CD4-positive, alpha-beta T cell treated with Interleukin-17A for 4 hours (primary cell): ENCODE measurements around the gene EPHA6.
"Not testable (repeated sequence)": the region's sequence is repeated elsewhere in the genome, so short reads cannot be mapped to it uniquely, and the experiment has no call there.

Experiments used
- DNase-seq: peaks from one replicate; pipeline ENCODE4 v3.0.0-alpha.2; 2020; ENCODE audit warnings: mixed read lengths

EPHA6 gene

GRCh38 chr3:96931119-96931862, 116.9 kb downstream of the EPHA6 start:
- DNase-seq, result no peak

- not testable (repeated sequence) for DNase-seq
These were observed 127.7 kb downstream of the EPHA6 start for GRCh38 chr3:96942131-96942530.

DNA sequence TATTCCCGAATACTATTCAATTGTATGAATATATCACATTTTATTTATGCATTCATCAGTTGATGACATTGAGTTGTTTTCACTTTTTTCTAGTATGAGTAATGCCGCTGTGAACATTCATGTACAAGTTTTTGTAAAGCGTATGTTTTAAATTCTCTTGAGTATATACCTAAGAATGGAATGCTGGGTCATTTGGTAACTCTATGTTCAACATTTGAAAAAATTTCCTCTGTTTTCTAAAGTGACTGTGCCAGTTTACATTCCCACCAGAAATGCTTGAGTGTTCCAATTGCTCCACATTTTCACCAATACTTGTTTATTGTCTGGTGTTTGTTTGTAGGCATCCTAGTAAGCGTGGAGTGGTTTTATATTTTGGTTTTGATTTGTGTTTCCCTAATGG, 144.5 kb downstream of the EPHA6 start:
- DNase-seq, result no peak

- no peak for DNase-seq
These were observed 145.1 kb downstream of the EPHA6 start for GRCh38 chr3:96959474-96959873.

DNA sequence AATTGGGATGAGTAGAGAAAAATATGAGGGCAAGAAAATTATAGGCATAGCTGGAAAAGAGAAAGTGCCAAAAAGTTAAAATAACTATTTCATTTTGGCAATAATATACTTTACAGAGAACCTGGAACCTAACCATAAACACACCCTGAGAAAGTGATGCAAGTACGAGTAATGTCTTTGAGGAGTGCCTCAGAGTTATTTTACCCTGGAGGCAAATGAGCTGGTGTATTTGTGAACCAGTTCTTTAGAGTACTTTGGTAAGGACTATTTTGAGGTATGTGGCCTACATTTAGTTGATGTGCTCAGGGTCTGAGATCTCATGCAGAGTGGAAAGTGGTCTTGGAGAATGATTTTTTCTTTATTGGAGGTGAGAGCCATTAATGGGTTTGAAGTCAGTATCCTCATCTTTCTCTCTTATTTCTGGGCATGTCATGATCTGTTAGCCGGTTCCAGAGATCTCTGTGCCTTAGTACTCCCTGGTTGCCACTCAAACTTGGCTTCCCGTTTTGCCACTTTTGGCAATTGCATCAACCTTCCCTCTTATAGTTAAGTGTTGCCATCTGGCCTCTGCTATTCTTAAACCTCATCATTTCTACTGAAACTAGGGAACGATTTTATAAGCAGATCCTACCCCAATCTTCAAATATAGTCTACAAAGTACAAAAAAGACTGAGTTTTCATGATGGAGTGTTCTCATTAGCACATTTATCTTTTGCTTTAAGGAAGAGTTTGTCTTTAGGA, 145.7 kb downstream of the EPHA6 start:
- no peak for DNase-seq

GRCh38 chr3:96960661-96961330, 146.4 kb downstream of the EPHA6 start:
- DNase-seq, result no peak

GRCh38 chr3:96961576-96961975, 147.2 kb downstream of the EPHA6 start:
- no peak for DNase-seq

DNA sequence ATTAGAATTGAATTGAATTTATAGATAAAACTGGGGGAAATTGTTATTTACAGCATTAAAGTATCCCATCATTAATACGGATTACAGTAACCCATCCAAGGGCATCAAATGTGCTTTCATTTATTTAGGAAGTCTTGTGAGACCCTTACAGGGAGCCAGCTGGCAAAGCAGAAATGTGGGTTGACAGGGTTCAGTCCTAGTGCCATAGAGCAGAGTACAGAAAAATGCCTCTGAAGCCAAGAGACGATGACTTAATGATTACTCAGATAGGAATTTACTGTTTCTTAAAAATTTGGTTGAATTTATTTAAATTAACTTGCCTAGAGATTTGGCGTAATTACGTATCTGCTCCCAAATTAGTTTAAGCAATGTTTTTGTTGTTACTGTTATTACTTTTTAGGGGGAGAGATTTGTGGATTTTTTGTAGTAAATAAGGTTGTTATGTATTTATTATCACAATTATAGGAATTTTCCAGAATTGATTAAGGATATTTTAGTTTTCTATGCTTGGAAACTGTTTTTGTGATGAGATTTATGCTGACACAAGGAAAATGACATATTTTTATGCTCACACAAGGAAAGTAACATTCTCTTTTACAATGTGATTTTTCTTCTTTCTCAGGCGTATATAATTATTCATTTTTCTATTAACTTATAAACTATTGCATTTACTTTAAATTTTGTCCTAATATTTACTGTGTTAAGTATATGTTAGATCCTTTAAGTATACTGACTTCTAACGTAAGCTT, 152.0 kb downstream of the EPHA6 start:
- DNase-seq, result no peak

- DNase-seq, result no peak
These were observed 155.8 kb downstream of the EPHA6 start for GRCh38 chr3:96970211-96970610.

GRCh38 chr3:96977671-96978070, 163.3 kb downstream of the EPHA6 start:
- no peak for DNase-seq

- DNase-seq, result not testable (repeated sequence)
These were observed 169.3 kb downstream of the EPHA6 start for GRCh38 chr3:96983716-96984115.

- DNase-seq, result no peak
These were observed 171.8 kb downstream of the EPHA6 start for GRCh38 chr3:96986241-96986640.

- no peak for DNase-seq
These were observed 176.8 kb downstream of the EPHA6 start for GRCh38 chr3:96991231-96991630.

DNA sequence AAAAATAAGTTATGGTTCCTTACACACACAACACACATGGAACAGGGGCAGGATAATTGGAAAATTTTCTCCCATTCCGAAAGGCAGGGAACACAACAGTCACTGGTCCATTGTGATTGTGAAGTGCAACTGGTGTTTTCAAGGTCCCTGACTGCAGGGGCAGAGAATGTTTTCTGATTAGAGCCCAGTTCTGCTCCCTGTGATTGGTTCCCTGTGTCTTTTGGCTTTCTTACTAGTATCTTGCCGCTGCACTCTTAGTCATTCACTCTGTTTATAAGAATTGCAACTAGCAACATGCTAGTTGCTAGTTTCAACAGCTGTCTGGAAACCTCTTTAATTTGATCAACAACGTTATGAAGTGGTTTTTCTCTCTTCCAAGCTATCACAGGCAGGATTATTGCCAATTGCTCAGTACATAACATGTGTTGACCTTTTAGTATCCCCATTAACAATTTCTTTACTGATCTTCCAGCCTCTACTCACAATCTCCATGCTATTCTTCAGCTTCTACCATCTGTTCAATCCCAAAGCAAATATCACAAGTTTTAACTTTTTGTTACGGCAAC, 177.5 kb downstream of the EPHA6 start:
- no peak for DNase-seq

DNA sequence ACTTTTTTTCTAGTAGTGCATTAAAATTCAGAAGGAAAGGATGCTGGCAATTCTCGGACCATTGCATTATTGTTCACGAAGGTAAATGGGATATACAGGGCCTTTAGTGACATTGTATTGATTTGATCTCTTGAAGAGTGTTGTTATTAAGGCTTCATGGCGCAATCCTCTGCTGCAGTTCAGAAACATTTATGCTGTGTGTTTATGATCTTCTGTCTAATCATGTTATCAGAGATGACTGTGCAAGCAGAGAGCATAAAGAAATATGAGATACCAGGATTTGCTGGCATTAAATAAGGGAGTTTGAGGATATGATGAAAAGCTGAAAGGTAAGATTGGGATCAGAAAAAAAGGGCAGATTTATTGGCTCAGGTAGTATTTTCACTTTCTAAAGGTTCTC, 180.6 kb downstream of the EPHA6 start:
- no peak for DNase-seq

DNA sequence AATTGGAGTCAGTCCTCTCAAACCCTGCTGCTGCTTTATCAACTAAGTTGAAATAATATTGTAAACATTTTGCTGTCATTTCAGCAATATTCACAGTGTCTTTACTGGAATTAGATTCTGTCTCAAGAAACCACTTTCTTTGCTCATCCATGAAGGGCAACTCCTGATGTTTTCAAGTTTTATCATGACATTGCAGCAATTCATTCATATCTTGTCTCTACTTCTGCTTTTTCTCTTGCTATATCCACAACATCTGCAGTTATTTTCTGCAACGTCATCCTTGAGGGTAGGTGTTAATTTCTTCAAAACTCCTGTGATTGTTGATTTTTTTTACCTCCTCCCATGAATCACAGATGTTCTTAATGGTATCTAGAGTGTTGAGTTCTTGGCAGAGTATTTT, 181.6 kb downstream of the EPHA6 start:
- no peak for DNase-seq

DNA sequence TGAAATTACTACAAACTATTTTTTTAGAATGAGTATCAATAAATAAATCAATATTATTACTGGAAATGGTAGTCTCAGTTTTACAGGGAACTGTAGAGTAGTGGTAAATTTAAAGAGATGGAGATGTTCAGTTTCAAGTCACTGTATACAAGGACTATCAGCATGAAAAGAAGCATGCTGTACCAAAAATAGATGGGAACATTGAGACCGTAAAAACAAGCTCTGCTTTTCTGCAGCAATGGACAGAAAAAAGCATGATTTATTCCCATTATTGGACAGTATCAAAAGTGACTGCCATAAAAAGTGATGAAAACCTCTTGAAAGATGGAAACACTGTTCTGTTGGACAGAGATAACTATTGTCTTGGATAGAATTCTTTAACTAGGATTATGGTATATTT, 187.2 kb downstream of the EPHA6 start:
- no peak for DNase-seq

DNA sequence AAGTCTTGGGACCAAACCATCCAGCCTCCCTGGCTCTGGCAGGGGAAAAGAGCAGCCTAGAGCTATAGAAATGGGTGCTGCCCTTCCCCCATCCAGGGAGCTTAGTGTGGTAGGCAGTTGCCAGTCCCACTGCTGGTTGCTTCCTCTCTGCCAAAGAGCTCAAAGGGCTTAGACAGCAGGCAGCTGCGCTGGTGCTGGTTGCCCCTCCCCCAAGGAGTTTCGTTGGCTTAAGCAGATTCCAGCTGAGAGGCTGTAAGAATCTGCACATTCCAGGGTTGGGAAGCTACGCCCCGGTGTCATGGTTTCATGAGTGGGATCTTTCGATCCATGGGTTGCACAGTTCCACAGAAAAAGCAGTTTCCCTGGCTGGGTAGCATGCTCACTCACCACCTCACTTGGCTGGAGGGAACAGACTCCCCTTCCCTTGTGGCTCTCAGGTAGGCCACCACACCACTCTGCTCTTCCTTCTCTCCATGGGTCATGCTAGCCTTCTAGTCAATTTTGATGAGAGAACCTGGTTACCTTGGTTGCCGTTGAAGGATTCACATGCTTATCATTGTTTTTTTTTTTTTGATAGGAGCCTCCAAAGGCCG, 195.1 kb downstream of the EPHA6 start:
- DNase-seq, result no peak

DNA sequence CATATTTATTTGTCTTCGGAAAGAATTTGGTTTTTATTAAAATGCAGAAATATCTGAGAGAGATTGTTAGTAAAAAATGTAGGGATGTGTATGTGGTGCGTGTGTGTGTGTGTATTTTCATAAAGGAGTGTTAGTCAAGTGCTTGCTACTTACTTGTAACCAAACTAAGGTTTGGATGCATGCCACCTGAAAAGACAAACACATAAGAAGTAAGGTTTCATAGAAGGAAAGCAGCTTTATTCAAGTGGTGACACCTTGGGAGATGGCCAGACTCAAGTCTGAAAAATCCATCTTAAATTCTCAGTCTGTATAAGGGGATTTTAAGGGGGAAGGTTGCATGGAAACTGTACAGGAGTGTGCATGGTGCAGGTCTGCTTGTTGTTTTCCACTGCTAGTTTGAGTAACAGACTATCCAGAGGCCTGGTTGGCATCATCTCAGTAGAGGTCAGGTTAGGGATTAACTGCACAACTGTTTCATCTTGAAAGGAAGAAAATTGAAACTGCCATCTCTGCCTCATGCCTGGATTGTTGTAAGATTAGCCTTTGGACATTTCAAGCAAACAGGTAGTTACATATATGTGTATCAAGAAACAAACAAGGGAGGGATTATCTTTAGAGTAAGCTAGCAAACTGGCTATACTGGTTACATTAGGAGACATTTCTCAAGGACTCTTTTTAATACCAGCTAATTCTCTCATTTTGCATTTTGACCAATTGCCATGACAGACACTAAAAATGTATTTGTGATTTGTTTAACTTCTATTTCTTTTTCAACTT, 196.7 kb downstream of the EPHA6 start:
- no peak for DNase-seq

GRCh38 chr3:97021778-97022177, 207.4 kb downstream of the EPHA6 start:
- DNase-seq, result no peak

DNA sequence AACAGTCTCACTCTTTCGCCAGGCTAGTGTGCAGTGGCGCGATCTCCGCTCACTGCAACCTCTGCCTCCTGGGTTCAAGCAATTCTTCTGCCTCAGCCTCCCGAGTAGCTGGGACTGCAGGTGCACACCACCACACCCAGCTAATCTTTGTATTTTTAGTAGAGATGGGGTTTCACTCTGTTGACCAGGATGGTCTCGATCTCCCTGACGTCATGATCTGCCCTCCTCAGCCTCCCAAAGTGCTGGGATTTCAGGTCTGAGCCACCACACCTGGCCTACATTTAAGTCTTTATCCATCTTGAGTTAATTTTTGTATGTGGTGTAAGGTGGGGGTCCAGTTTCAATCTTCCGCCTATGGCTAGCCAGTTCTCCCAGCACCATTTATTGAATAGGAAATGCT, 211.2 kb downstream of the EPHA6 start:
- DNase-seq, result not testable (repeated sequence)

GRCh38 chr3:97029972-97030371, 215.6 kb downstream of the EPHA6 start:
- DNase-seq, result no peak
